ENCODE measurements around the gene DKK1. TPM values are rescaled to one million over a fixed set of nuclear protein-coding genes. Genes with fewer than 3 reads are reported as not detected.

The DKK1 gene
- total RNA-seq, 4 donors from 2014 or later, result 0.19 to 2.6 (median 0.59) TPM

- no peak overlapping the region for H3K4me3 ChIP-seq
- no peaks in the 10 kb centered on the region for H3K4me1 ChIP-seq
- intact Hi-C loops (cut with DNase I), result no loop called here
- H3K27ac ChIP-seq, result no peak overlapping the region
- TF ChIP-seq POLR2A (IDR thresholded peaks at IDR 0.05), result no peak
- 71% methylated on average over 1 of the region's 5 CpGs; no CpG with 5 or more reads in 1 of the 2 donors for WGBS, 2 donors
- no peak for DNase-seq
- H3K27me3 ChIP-seq, result no peaks in the 10 kb centered on the region
- H3K9me3 ChIP-seq, result no peaks in the 10 kb centered on the region
- H3K36me3 ChIP-seq, result no peaks in the 10 kb centered on the region
Observed at GRCh38 chr10:52347327-52347667, 33.2 kb downstream of the DKK1 start.

- no peaks in the 10 kb centered on the region for H3K27me3 ChIP-seq
- intact Hi-C loops (cut with DNase I), result no loop called here
- H3K9me3 ChIP-seq, result no peaks in the 10 kb centered on the region
- no peak for DNase-seq
- H3K4me3 ChIP-seq, result no peak overlapping the region
- no peak overlapping the region for H3K27ac ChIP-seq
- no peaks in the 10 kb centered on the region for H3K4me1 ChIP-seq
- TF ChIP-seq CTCF (IDR thresholded peaks at IDR 0.05) (no peak), POLR2A (IDR thresholded peaks at IDR 0.05) (no peak)
- WGBS, 2 donors, result 100% methylated on average over 2 of the region's 5 CpGs; no CpG with 5 or more reads in 1 of the 2 donors
- no peaks in the 10 kb centered on the region for H3K36me3 ChIP-seq
Observed at GRCh38 chr10:52348037-52348564, 34.0 kb downstream of the DKK1 start.

- no peaks in the 10 kb centered on the region for H3K4me1 ChIP-seq
- WGBS, 2 donors, result 68 to 81% methylated on average over 2 of the region's 2 CpGs
- no peak overlapping the region for H3K4me3 ChIP-seq
- no peak for TF ChIP-seq POLR2A (IDR thresholded peaks at IDR 0.05)
- no peak for TF ChIP-seq CTCF (IDR thresholded peaks at IDR 0.05)
- H3K27me3 ChIP-seq, result no peaks in the 10 kb centered on the region
- no peak for DNase-seq
- intact Hi-C loops (cut with DNase I), result no loop called here
- H3K36me3 ChIP-seq, result no peaks in the 10 kb centered on the region
- H3K27ac ChIP-seq, result no peak overlapping the region
- H3K9me3 ChIP-seq, result no peaks in the 10 kb centered on the region
Observed at GRCh38 chr10:52351914-52352330, 37.8 kb downstream of the DKK1 start.

- H3K4me3 ChIP-seq, result no peak overlapping the region
- no peak overlapping the region for H3K27ac ChIP-seq
- no peaks in the 10 kb centered on the region for H3K4me1 ChIP-seq
- 63 to 70% methylated on average over 2 of the region's 2 CpGs for WGBS, 2 donors
- intact Hi-C loops (cut with DNase I), result no loop called here
- H3K27me3 ChIP-seq, result no peaks in the 10 kb centered on the region
- no peak for TF ChIP-seq CTCF (IDR thresholded peaks at IDR 0.05)
- H3K9me3 ChIP-seq, result no peaks in the 10 kb centered on the region
- H3K36me3 ChIP-seq, result no peaks in the 10 kb centered on the region
- no peak for DNase-seq
Observed at GRCh38 chr10:52353205-52353604, 39.1 kb downstream of the DKK1 start.

- no peak for DNase-seq
- 4 to 10% methylated on average over 1 of the region's 1 CpG for WGBS, 2 donors
- Histone ChIP-seq H3K36me3 (no peaks in the 10 kb centered on the region), H3K4me3 (no peak overlapping the region), H3K27me3 (no peaks in the 10 kb centered on the region), H3K9me3 (no peaks in the 10 kb centered on the region), H3K27ac (no peak overlapping the region), H3K4me1 (no peaks in the 10 kb centered on the region)
- intact Hi-C loops (cut with DNase I), result no loop called here
- TF ChIP-seq CTCF (IDR thresholded peaks at IDR 0.05) (no peak), POLR2A (IDR thresholded peaks at IDR 0.05) (no peak)
Observed at GRCh38 chr10:52353960-52354394, 39.9 kb downstream of the DKK1 start.

- Histone ChIP-seq H3K4me1 (no peaks in the 10 kb centered on the region), H3K27me3 (no peaks in the 10 kb centered on the region), H3K4me3 (no peak overlapping the region), H3K27ac (no peak overlapping the region), H3K9me3 (no peaks in the 10 kb centered on the region), H3K36me3 (no peaks in the 10 kb centered on the region)
- intact Hi-C loops (cut with DNase I), result no loop called here
- DNase-seq, result no peak
- no peak for TF ChIP-seq CTCF (IDR thresholded peaks at IDR 0.05)
- no peak for TF ChIP-seq POLR2A (IDR thresholded peaks at IDR 0.05)
- WGBS, 2 donors, result 38 to 40% methylated on average over 2 of the region's 2 CpGs
Observed at GRCh38 chr10:52357971-52358370, 43.9 kb downstream of the DKK1 start.
